ENCODE measurements around the gene IL1F10.

GRCh38 chr2:113039719-113040118, 28.1 kb upstream of the IL1F10 start:
- TF ChIP-seq ZNF202 (tag by site-specific recombination; IDR thresholded peaks at IDR 0.05; ENCODE audit: borderline replicate concordance): no peak
- no peak for TF ChIP-seq KLF7 (tag by site-specific recombination; IDR thresholded peaks at IDR 0.05; ENCODE audit: borderline replicate concordance)
- no peak for TF ChIP-seq PBX3 (CRISPR knock-in tag; IDR thresholded peaks at IDR 0.05)
